Endothelial cell of umbilical vein (primary cell): Measurements from ENCODE around the gene CSPG5.

Experiments used
- CTCF ChIP-seq, 2 donors: IDR thresholded peaks; 1 replicate in 1 of 2; 2 replicates in 1 of 2; pipeline ENCODE4 v1.5.1; 2011; ENCODE audit warnings: low read length in 2 of 2, mild to moderate bottlenecking in 2 of 2, moderate library complexity in 2 of 2, control low read depth in 1 of 2, inconsistent platforms in 1 of 2, low read depth in 1 of 2; ENCODE audit not compliant: insufficient read depth in 1 of 2; ENCODE audit errors: extremely low read depth in 1 of 2
- EZH2 ChIP-seq: IDR thresholded peaks from 2 replicates; pipeline ENCODE4 v1.6.1; 2012; ENCODE audit warnings: borderline replicate concordance, low read depth, mild to moderate bottlenecking, moderate library complexity, low read length, inconsistent platforms; ENCODE audit not compliant: severe bottlenecking
- POLR2AphosphoS5 ChIP-seq: IDR thresholded peaks from 2 replicates; pipeline ENCODE4 v1.6.1; 2012; ENCODE audit warnings: low read depth, mild to moderate bottlenecking, control low read depth, low read length, moderate library complexity; ENCODE audit not compliant: insufficient read depth

GRCh38 chr3:47578119-47578632 is 489 bp downstream of the CSPG5 start:
- TF ChIP-seq CTCF (IDR thresholded peaks at IDR 0.05; ENCODE audit: extremely low read depth in 1 of 2, insufficient read depth in 1 of 2, low read depth in 1 of 2, low read length in 2 of 2) = no peak
- no peak for TF ChIP-seq POLR2AphosphoS5
- TF ChIP-seq EZH2 = no peak
